ENCODE results near the gene MCRIP1. TPM values are rescaled to one million over a fixed set of nuclear protein-coding genes. Genes with fewer than 3 reads are reported as not detected.

Gene MCRIP1
- total RNA-seq, 4 donors from 2014 or later = 23.3 to 44.0 (median 33.2) TPM

- H3K4me1 ChIP-seq = peaks cover 0 to 14% (median 8%) of the 10 kb centered on the region in 4 donors
- no peak overlapping the region for H3K4me3 ChIP-seq
- no peak for TF ChIP-seq POLR2A (IDR thresholded peaks at IDR 0.05)
- no peak for TF ChIP-seq CTCF (IDR thresholded peaks at IDR 0.05)
- no peak for TF ChIP-seq EP300 (IDR thresholded peaks at IDR 0.05; ENCODE audit: low read depth)
- TF ChIP-seq POLR2AphosphoS5 (IDR thresholded peaks at IDR 0.05) = no peak
- intact Hi-C loops (cut with DNase I; ENCODE audit: low total_unique reads) = no loop called here
- WGBS, 2 donors (ENCODE audit: low coverage in 1 of 2) = 55% methylated on average over 11 of the region's 18 CpGs; no CpG with 5 or more reads in 1 of the 2 donors
- no peak overlapping the region for H3K27ac ChIP-seq
- DNase-seq = no peak
- no peaks in the 10 kb centered on the region for H3K9me3 ChIP-seq
- H3K36me3 ChIP-seq = no peaks in the 10 kb centered on the region
- H3K27me3 ChIP-seq = peaks cover 92% of the 10 kb centered on the region
- in situ Hi-C loops (cut with MboI; ENCODE audit: low pct_ligation_motif_present in 1 of 4, low pct_unique_long_range_greater_than_20kb in 1 of 4, low sequenced_read_pairs in 3 of 4) = no loop called here
Measured at GRCh38 chr17:81805707-81806460, 27.2 kb downstream of the MCRIP1 start.

GRCh38 chr17:81804559-81805399 lies 28.3 kb downstream of the MCRIP1 start:
- TF ChIP-seq POLR2A (IDR thresholded peaks at IDR 0.05) = no peak
- no peak for TF ChIP-seq CTCF (IDR thresholded peaks at IDR 0.05)
- TF ChIP-seq POLR2AphosphoS5 (IDR thresholded peaks at IDR 0.05) = no peak
- no peak for TF ChIP-seq EP300 (IDR thresholded peaks at IDR 0.05; ENCODE audit: low read depth)
- Histone ChIP-seq H3K27me3 (peaks cover 90% of the 10 kb centered on the region), H3K27ac (no peak overlapping the region), H3K9me3 (no peaks in the 10 kb centered on the region), H3K36me3 (no peaks in the 10 kb centered on the region), H3K4me1 (peaks cover 0 to 14% (median 8%) of the 10 kb centered on the region in 4 donors), H3K4me3 (no peak overlapping the region)
- in situ Hi-C loops (cut with MboI; ENCODE audit: low pct_ligation_motif_present in 1 of 4, low pct_unique_long_range_greater_than_20kb in 1 of 4, low sequenced_read_pairs in 3 of 4) = no loop called here
- DNase-seq = no peak
- intact Hi-C loops (cut with DNase I; ENCODE audit: low total_unique reads) = no loop called here
- 9% methylated on average over 27 of the region's 65 CpGs; no CpG with 5 or more reads in 1 of the 2 donors for WGBS, 2 donors (ENCODE audit: low coverage in 1 of 2)

- 6% methylated on average over 50 of the region's 110 CpGs; no CpG with 5 or more reads in 1 of the 2 donors for WGBS, 2 donors (ENCODE audit: low coverage in 1 of 2)
- in situ Hi-C loops (cut with MboI; ENCODE audit: low pct_ligation_motif_present in 1 of 4, low pct_unique_long_range_greater_than_20kb in 1 of 4, low sequenced_read_pairs in 3 of 4) = no loop called here
- no peaks in the 10 kb centered on the region for H3K36me3 ChIP-seq
Measured at GRCh38 chr17:81803728-81804558, 29.1 kb downstream of the MCRIP1 start, which contains the start of gene GCGR. Gene GCGR (plus strand): TSS chr17:81804150. CDS start chr17:81809019, 4,869 bp downstream.

GRCh38 chr17:81802856-81803643 lies 30.0 kb downstream of the MCRIP1 start:
- 0 to 36% methylated on average over 2 to 26 of the region's 26 CpGs for WGBS, 2 donors (ENCODE audit: low coverage in 1 of 2)
- no peak overlapping the region for H3K4me3 ChIP-seq
- no peaks in the 10 kb centered on the region for H3K9me3 ChIP-seq
- intact Hi-C loops (cut with DNase I; ENCODE audit: low total_unique reads) = no loop called here
- no peak for DNase-seq
- in situ Hi-C loops (cut with MboI; ENCODE audit: low pct_ligation_motif_present in 1 of 4, low pct_unique_long_range_greater_than_20kb in 1 of 4, low sequenced_read_pairs in 3 of 4) = no loop called here
- TF ChIP-seq POLR2AphosphoS5 (IDR thresholded peaks at IDR 0.05) (no peak), CTCF (IDR thresholded peaks at IDR 0.05) (no peak), POLR2A (IDR thresholded peaks at IDR 0.05) (no peak), EP300 (IDR thresholded peaks at IDR 0.05; ENCODE audit: low read depth) (no peak)
- no peaks in the 10 kb centered on the region for H3K36me3 ChIP-seq
- peaks cover 0 to 14% (median 8%) of the 10 kb centered on the region in 4 donors for H3K4me1 ChIP-seq
- peaks cover 88% of the 10 kb centered on the region for H3K27me3 ChIP-seq
- no peak overlapping the region for H3K27ac ChIP-seq

More at GRCh38 chr17:81803728-81804558, 29.1 kb downstream of the MCRIP1 start, which contains the start of gene GCGR:
- Histone ChIP-seq H3K9me3 (no peaks in the 10 kb centered on the region), H3K27me3 (peaks cover 94% of the 10 kb centered on the region), H3K27ac (no peak within 1 kb of the TSS), H3K4me3 (no peak within 1 kb of the TSS), H3K4me1 (peaks cover 0 to 14% (median 8%) of the 10 kb centered on the region in 4 donors)
- intact Hi-C loops (cut with DNase I; ENCODE audit: low total_unique reads) = no loop called here
- TF ChIP-seq EP300 (IDR thresholded peaks at IDR 0.05; ENCODE audit: low read depth) (no peak), POLR2AphosphoS5 (IDR thresholded peaks at IDR 0.05) (no peak), POLR2A (IDR thresholded peaks at IDR 0.05) (no peak)
- DNase-seq = no peak
